Anterior cingulate cortex (tissue), 58 donors: ENCODE results near the gene TEPSIN.

Experiments
- DNase-seq, 58 donors: peaks; one replicate each; lab custom pipeline; 2025; lab: John Stamatoyannopoulos, UW

TEPSIN gene

GRCh38 chr17:81189016-81189415, 49.8 kb downstream of the TEPSIN start:
- no peak for DNase-seq

- no peak for DNase-seq
Measured at GRCh38 chr17:81188491-81188840, 50.4 kb downstream of the TEPSIN start.

GRCh38 chr17:81187586-81188490, 51.0 kb downstream of the TEPSIN start:
- DNase-seq: no peak

- DNase-seq: no peak
Measured at GRCh38 chr17:81187120-81187519, 51.7 kb downstream of the TEPSIN start.

- DNase-seq: no peak
Measured at GRCh38 chr17:81186203-81186602, 52.7 kb downstream of the TEPSIN start.

GRCh38 chr17:81184555-81184954, 54.3 kb downstream of the TEPSIN start:
- no peak for DNase-seq

- no peak for DNase-seq
Measured at GRCh38 chr17:81183807-81184206, 55.0 kb downstream of the TEPSIN start.

GRCh38 chr17:81183316-81183715, 55.5 kb downstream of the TEPSIN start:
- DNase-seq: no peak

DNA sequence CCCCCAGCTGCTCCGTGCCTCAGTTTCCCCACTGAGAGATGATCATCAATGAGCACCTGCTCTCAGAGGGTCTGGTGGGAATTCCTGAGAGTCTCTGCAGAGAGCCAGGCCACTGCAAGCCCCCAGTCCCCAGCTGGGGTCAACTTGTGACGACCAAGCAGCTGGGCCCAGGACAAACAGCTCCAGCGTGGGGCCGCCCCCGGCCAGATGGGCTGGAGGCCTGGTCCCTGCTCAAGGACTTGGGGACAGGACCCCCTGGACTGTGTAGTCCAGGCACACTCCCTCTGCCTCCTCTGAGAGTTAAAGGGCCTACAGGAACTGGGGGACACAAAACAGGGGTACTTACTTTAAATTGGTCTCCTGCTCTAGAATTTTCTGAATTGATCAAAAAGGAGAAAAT, 56.3 kb downstream of the TEPSIN start:
- DNase-seq: no peak

DNA sequence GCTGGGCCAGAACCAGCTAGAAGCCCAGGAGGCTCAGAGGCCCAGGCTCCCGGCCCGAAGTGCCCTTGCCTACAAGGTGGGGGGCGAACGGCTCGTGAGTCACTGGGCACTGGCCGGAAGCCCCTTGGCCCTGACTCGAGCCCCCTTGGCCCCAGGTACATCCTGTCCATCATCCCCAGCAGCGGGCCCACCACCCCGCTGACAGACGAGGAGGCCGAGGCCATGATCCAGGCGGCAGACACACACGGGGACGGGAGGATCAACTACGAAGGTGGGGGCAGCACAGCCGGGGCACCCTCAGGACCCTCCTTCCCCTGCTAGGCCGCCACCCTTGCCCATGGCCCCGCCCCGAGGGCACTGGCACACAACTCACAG, 57.1 kb downstream of the TEPSIN start:
- no peak for DNase-seq

- DNase-seq: no peak
Measured at GRCh38 chr17:81180836-81181810, 57.7 kb downstream of the TEPSIN start.

DNA sequence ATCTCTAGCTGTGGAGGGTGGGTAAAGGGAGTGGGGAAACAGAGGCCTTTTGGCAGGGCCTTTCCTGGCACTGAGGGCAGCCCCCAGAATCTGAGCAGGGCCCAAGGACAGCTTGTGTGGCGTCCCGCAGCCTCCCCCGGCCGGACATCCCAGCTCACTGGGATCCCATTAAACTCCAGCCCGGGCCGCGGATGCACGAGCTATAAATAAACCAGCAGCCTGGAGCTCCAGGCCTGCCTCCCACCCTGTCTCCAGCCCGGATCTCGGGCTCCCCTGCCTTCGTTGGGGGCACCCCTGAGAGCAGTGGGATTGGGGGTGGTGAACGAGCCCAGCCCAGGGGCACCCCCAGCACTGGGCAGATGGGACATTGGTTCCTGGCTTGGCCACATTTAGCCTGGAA, 59.0 kb downstream of the TEPSIN start:
- DNase-seq: no peak

GRCh38 chr17:81179220-81179619, 59.6 kb downstream of the TEPSIN start:
- no peak for DNase-seq
